ENCODE results near the gene SIPA1L3. TPM values are rescaled to one million over a fixed set of nuclear protein-coding genes. Genes with fewer than 3 reads are reported as not detected.

Gene SIPA1L3
- total and polyA plus RNA-seq, 4 donors = 9.6 to 50.5 (median 27.6) TPM

DNA sequence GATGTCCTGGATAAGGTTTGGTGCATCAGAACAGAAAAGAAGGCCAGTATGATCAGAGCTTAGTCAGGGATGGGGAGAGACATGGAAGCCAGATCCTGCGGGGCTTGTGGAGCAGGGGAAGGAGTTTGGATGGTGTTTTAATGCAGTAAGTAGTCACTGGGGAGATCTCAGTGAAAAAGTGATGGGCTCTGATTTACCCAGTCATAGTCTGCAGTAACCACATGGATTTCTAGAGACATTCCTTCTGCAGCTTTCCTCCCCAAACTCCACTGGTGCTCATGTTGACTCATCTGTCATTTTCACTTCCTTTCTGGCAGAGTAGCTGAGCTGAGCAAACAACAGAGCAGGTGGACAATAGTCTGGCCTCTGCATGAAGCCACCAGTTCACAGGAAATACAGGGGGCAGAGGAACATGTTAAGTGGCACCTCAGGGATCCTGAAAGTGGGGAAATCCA lies 172.9 kb downstream of the SIPA1L3 start:
- TF ChIP-seq, protein P1, sequence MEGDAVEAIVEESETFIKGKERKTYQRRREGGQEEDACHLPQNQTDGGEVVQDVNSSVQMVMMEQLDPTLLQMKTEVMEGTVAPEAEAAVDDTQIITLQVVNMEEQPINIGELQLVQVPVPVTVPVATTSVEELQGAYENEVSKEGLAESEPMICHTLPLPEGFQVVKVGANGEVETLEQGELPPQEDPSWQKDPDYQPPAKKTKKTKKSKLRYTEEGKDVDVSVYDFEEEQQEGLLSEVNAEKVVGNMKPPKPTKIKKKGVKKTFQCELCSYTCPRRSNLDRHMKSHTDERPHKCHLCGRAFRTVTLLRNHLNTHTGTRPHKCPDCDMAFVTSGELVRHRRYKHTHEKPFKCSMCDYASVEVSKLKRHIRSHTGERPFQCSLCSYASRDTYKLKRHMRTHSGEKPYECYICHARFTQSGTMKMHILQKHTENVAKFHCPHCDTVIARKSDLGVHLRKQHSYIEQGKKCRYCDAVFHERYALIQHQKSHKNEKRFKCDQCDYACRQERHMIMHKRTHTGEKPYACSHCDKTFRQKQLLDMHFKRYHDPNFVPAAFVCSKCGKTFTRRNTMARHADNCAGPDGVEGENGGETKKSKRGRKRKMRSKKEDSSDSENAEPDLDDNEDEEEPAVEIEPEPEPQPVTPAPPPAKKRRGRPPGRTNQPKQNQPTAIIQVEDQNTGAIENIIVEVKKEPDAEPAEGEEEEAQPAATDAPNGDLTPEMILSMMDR (IDR thresholded peaks at IDR 0.05; ENCODE audit: control extremely low read depth, extremely low read depth) = no peak
- 79 to 95% methylated on average over 1 of the region's 1 CpG for WGBS, 2 donors
- peak; percentile 57 for ATAC-seq (ENCODE audit: insufficient read depth, low FRiP score)
- Histone ChIP-seq H3K36me3 (ENCODE audit: control insufficient read depth in 4 of 4, insufficient read depth in 4 of 4, low read length in 4 of 4) (peaks cover 0 to 19% (median 0%) of the 10 kb centered on the region in 4 donors), H3K27me3 (ENCODE audit: control insufficient read depth in 3 of 3, insufficient read depth in 3 of 3, low read length in 2 of 3) (no peaks in the 10 kb centered on the region), H3K4me1 (ENCODE audit: control insufficient read depth in 5 of 5, insufficient read depth in 5 of 5, low read length in 5 of 5) (peaks cover 0 to 4% (median 0%) of the 10 kb centered on the region in 5 donors), H3K9me3 (ENCODE audit: control insufficient read depth in 4 of 4, insufficient read depth in 3 of 4, low read length in 3 of 4) (no peaks in the 10 kb centered on the region), H3K27ac (ENCODE audit: low read depth in 1 of 2, low read length in 1 of 2) (peak overlapping the region in 1 of 2 donors; percentile 15), H3K9ac (ENCODE audit: insufficient read depth in 1 of 2, low read length in 2 of 2) (no peak overlapping the region), H3K4me3 (no peak overlapping the region)
- DNase-seq = peak in 1 of 3 donors; percentile 26

DNA sequence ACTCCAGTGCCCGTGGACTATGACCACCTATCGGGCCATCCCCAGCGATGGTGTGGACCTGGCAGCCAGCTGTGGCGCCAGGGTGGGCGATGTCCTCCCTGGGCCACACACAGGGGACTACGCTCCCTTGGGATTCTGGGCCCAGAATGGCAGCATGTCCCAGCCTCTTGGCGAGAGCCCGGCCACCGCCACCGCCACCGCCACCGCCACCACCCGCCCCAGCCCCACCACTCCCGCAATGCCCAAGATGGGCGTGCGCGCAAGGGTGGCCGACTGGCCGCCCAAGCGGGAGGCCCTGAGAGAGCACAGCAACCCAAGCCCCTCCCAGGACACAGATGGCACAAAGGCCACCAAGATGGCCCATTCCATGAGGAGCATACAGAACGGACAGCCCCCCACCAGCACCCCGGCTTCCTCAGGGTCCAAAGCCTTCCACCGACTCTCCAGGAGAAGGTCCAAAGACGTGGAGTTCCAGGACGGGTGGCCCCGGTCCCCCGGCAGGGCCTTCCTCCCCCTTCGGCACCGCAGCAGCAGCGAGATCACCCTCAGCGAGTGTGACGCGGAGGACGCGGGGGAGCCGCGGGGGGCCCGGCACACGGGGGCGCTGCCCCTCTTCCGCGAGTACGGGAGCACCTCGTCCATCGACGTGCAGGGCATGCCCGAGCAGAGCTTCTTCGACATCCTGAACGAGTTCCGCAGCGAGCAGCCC lies 174.7 kb downstream of the SIPA1L3 start:
- H3K4me1 ChIP-seq (ENCODE audit: control insufficient read depth in 5 of 5, insufficient read depth in 5 of 5, low read length in 5 of 5) = peaks cover 0 to 4% (median 0%) of the 10 kb centered on the region in 5 donors
- no peaks in the 10 kb centered on the region for H3K27me3 ChIP-seq (ENCODE audit: control insufficient read depth in 3 of 3, insufficient read depth in 3 of 3, low read length in 2 of 3)
- H3K36me3 ChIP-seq (ENCODE audit: control insufficient read depth in 4 of 4, insufficient read depth in 4 of 4, low read length in 4 of 4) = peaks cover 0 to 19% (median 0%) of the 10 kb centered on the region in 4 donors
- DNase-seq (no peak), ATAC-seq (ENCODE audit: insufficient read depth, low FRiP score) (no peak)
- H3K4me3 ChIP-seq = no peak overlapping the region
- no peak overlapping the region for H3K27ac ChIP-seq (ENCODE audit: low read depth in 1 of 2, low read length in 1 of 2)
- H3K9ac ChIP-seq (ENCODE audit: insufficient read depth in 1 of 2, low read length in 2 of 2) = no peak overlapping the region
- TF ChIP-seq, protein P1 (IDR thresholded peaks at IDR 0.05; ENCODE audit: control extremely low read depth, extremely low read depth) = no peak
- no peaks in the 10 kb centered on the region for H3K9me3 ChIP-seq (ENCODE audit: control insufficient read depth in 4 of 4, insufficient read depth in 3 of 4, low read length in 3 of 4)
- 97 to 98% methylated on average over 46 to 51 of the region's 51 CpGs for WGBS, 2 donors

DNA sequence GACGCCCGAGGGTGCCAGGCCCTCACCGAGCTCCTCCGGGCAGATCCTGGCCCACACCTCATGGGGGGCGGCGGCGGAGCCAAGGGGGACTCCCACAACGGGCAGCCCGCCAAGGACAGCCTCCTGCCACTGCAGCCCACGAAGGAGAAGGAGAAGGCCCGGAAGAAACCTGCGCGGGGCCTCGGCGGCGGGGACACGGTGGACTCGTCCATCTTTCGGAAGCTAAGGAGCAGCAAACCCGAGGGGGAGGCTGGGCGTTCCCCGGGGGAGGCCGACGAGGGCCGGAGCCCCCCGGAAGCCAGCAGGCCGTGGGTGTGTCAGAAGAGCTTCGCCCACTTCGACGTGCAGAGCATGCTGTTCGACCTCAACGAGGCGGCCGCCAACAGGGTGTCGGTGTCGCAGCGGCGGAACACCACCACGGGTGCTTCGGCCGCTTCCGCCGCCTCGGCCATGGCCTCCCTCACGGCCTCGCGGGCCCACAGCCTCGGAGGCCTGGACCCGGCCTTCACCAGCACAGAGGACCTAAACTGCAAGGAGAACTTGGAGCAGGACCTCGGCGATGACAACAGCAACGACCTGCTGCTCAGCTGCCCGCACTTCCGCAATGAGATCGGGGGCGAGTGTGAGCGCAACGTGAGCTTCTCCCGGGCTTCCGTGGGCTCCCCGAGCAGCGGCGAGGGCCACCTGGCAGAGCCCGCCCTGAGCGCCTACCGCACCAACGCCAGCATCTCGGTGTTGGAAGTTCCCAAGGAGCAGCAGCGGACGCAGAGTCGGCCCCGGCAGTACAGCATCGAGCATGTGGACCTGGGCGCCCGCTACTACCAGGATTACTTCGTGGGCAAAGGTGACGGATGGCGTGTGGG lies 175.5 kb downstream of the SIPA1L3 start:
- H3K36me3 ChIP-seq (ENCODE audit: control insufficient read depth in 4 of 4, insufficient read depth in 4 of 4, low read length in 4 of 4) = peaks cover 0 to 19% (median 0%) of the 10 kb centered on the region in 4 donors
- H3K9me3 ChIP-seq (ENCODE audit: control insufficient read depth in 4 of 4, insufficient read depth in 3 of 4, low read length in 3 of 4) = no peaks in the 10 kb centered on the region
- 96 to 97% methylated on average over 74 to 78 of the region's 78 CpGs for WGBS, 2 donors
- ATAC-seq (ENCODE audit: insufficient read depth, low FRiP score) = no peak
- H3K4me1 ChIP-seq (ENCODE audit: control insufficient read depth in 5 of 5, insufficient read depth in 5 of 5, low read length in 5 of 5) = peaks cover 0 to 4% (median 0%) of the 10 kb centered on the region in 5 donors
- DNase-seq = no peak
- TF ChIP-seq, protein P1 (IDR thresholded peaks at IDR 0.05; ENCODE audit: control extremely low read depth, extremely low read depth) = no peak
- H3K4me3 ChIP-seq = no peak overlapping the region
- no peak overlapping the region for H3K9ac ChIP-seq (ENCODE audit: insufficient read depth in 1 of 2, low read length in 2 of 2)
- no peak overlapping the region for H3K27ac ChIP-seq (ENCODE audit: low read depth in 1 of 2, low read length in 1 of 2)
- H3K27me3 ChIP-seq (ENCODE audit: control insufficient read depth in 3 of 3, insufficient read depth in 3 of 3, low read length in 2 of 3) = no peaks in the 10 kb centered on the region

Measured in lung (tissue), 12 donors.